ENCODE results near the gene CFAP251. TPM values are rescaled to one million over a fixed set of nuclear protein-coding genes. Genes with fewer than 3 reads are reported as not detected.

Gene CFAP251
- total and polyA plus RNA-seq, 7 donors = 0.68 to 3.0 (median 1.1) TPM; not detected in 1

- intact Hi-C loops (cut with DNase I) = no loop called here
- H3K36me3 ChIP-seq = no peaks in the 10 kb centered on the region
- H3K27ac ChIP-seq = no peak overlapping the region
- H3K4me3 ChIP-seq = no peak overlapping the region
- peaks cover 0 to 13% (median 5%) of the 10 kb centered on the region in 4 donors for H3K4me1 ChIP-seq
- TF ChIP-seq EP300 (IDR thresholded peaks at IDR 0.05) (no peak), POLR2A (IDR thresholded peaks at IDR 0.05) (no peak), POLR2AphosphoS5 (IDR thresholded peaks at IDR 0.05) (no peak)
- no peak for DNase-seq
- no peaks in the 10 kb centered on the region for H3K27me3 ChIP-seq
- no peaks in the 10 kb centered on the region for H3K9me3 ChIP-seq
- 94 to 96% methylated on average over 7 of the region's 7 CpGs for WGBS, 2 donors
Measured at GRCh38 chr12:121960541-121960940, 42.1 kb downstream of the CFAP251 start.

- Histone ChIP-seq H3K4me3 (no peak overlapping the region), H3K9me3 (no peaks in the 10 kb centered on the region), H3K27ac (no peak overlapping the region), H3K4me1 (peaks cover 0 to 16% (median 7%) of the 10 kb centered on the region in 4 donors), H3K27me3 (no peaks in the 10 kb centered on the region), H3K36me3 (no peaks in the 10 kb centered on the region)
- intact Hi-C loops (cut with DNase I) = no loop called here
- no peak for DNase-seq
- WGBS, 2 donors = 89 to 91% methylated on average over 5 of the region's 5 CpGs
- TF ChIP-seq POLR2AphosphoS5 (IDR thresholded peaks at IDR 0.05) (no peak), POLR2A (IDR thresholded peaks at IDR 0.05) (no peak), CTCF (IDR thresholded peaks at IDR 0.05) (no peak), EP300 (IDR thresholded peaks at IDR 0.05) (no peak)
Measured at GRCh38 chr12:121961195-121961879, 42.9 kb downstream of the CFAP251 start.

- WGBS, 2 donors = 79 to 89% methylated on average over 15 of the region's 15 CpGs
- intact Hi-C loops (cut with DNase I) = no loop called here
- H3K27me3 ChIP-seq = no peaks in the 10 kb centered on the region
- TF ChIP-seq POLR2AphosphoS5 (IDR thresholded peaks at IDR 0.05) (no peak), EP300 (IDR thresholded peaks at IDR 0.05) (no peak), CTCF (IDR thresholded peaks at IDR 0.05) (no peak), POLR2A (IDR thresholded peaks at IDR 0.05) (no peak)
- H3K36me3 ChIP-seq = no peaks in the 10 kb centered on the region
- H3K9me3 ChIP-seq = no peaks in the 10 kb centered on the region
- no peak for DNase-seq
- no peak overlapping the region for H3K4me3 ChIP-seq
- no peak overlapping the region for H3K27ac ChIP-seq
- peaks cover 0 to 16% (median 7%) of the 10 kb centered on the region in 4 donors for H3K4me1 ChIP-seq
Measured at GRCh38 chr12:121963341-121964018, 45.1 kb downstream of the CFAP251 start.

- Histone ChIP-seq H3K4me1 (peaks cover 0 to 16% (median 7%) of the 10 kb centered on the region in 4 donors), H3K4me3 (no peak overlapping the region), H3K27ac (peak overlapping the region in 1 of 4 donors; percentile 18), H3K9me3 (no peaks in the 10 kb centered on the region), H3K36me3 (no peaks in the 10 kb centered on the region), H3K27me3 (no peaks in the 10 kb centered on the region)
- 67 to 69% methylated on average over 9 of the region's 9 CpGs for WGBS, 2 donors
- DNase-seq = no peak
- intact Hi-C loops (cut with DNase I) = no loop called here
- TF ChIP-seq POLR2A (IDR thresholded peaks at IDR 0.05) (no peak), POLR2AphosphoS5 (IDR thresholded peaks at IDR 0.05) (peak in 1 of 4 donors; percentile 47)
Measured at GRCh38 chr12:121964813-121965643, 46.6 kb downstream of the CFAP251 start.

- peaks cover 0 to 16% (median 7%) of the 10 kb centered on the region in 4 donors for H3K4me1 ChIP-seq
- no peaks in the 10 kb centered on the region for H3K9me3 ChIP-seq
- no peak for DNase-seq
- H3K4me3 ChIP-seq = no peak overlapping the region
- no peaks in the 10 kb centered on the region for H3K36me3 ChIP-seq
- H3K27me3 ChIP-seq = no peaks in the 10 kb centered on the region
- no peak overlapping the region for H3K27ac ChIP-seq
- intact Hi-C loops (cut with DNase I) = no loop called here
- TF ChIP-seq CTCF (IDR thresholded peaks at IDR 0.05) = no peak
- peak in 1 of 4 donors; percentile 35 for TF ChIP-seq POLR2AphosphoS5 (IDR thresholded peaks at IDR 0.05)
- 91 to 94% methylated on average over 5 of the region's 5 CpGs for WGBS, 2 donors
Measured at GRCh38 chr12:121966959-121967358, 48.6 kb downstream of the CFAP251 start.

All from sigmoid colon (tissue), 7 donors.